NOMO-1 treated with dmso at 0.1 percent for 144 hours (cell line): ENCODE data around the gene CCDC142.
"Not testable (repeated sequence)": the region's sequence is repeated elsewhere in the genome, so short reads cannot be mapped to it uniquely, and the experiment has no call there.

Source experiments
- DNase-seq: peaks from one replicate; lab custom pipeline; 2025; ENCODE audit not compliant: unreplicated experiment; lab: John Stamatoyannopoulos, UW

The CCDC142 gene

DNA sequence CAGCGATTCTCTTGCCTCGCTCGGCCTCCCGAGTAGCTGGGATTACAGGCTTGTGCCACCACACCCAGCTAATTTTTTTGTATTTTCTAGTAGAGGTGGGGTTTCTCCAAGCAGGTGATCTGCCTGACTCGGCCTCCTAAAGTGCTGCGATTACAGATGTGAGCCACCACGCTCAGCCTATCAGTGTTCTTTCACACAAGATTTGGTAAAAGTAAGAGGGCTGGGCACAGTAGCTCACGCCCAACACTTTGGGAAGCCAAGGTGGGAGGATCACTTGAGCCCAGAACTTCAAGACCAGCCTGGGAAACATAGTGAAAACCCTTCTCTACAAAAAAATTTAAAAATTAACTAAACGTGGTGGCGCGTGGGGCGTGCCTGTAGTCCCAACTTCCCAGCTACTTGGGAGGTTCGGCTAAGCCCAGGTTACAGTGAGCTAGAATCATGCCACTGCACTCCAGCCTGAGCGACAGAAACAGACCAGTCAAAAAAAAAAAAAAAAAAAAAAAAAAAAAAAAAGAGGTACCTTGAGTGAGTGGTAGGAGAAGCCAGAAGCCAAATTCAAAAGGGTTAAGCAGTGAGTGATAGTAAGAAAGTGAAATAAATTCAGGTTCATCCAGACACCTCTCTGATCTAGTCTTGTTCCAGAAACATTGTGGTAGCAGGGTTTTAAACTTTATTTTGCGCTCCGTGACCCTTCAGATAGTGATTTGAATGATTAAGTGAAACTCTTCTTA, 11.3 kb downstream of the CCDC142 start:
- no peak for DNase-seq

DNA sequence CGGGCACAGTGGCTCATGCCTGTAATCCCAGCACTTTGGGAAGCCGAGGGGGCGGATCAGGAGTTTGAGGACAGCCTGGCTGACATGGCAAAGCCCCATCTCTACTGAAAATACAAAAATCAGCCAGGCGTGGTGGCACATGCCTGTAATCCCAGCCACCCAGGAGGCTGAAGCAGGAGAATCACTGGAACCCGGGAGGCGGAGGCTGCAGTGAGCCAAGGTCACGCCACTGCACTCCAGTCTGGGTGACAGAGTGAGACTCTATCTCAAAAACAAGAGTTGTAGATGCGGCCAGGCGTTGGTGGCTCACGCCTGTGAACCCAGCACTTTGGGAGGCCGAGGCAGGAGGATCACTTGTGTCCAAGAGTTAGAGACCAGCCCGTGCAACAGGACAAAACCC, 12.1 kb downstream of the CCDC142 start:
- not testable (repeated sequence) for DNase-seq

DNA sequence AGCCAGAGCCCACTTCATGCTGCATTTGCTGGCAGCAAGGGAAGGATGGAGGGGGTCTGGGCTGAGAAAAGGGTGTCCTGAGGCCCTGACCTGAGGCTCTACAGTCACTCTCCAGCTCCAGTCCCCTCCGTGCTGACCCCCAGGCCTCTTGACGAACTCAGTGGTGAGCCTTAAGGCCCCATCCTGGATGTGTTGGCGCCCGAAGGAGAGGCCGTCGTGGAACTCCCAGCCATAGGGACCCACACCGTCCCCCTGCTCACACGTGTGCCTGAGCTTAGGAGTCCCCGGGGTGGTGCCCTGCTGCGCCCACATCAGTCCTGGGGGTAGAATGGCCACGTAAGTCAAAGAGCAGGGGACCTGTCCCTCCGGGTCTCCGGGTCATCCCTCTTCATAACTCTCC, 18.4 kb downstream of the CCDC142 start:
- DNase-seq, result no peak

DNA sequence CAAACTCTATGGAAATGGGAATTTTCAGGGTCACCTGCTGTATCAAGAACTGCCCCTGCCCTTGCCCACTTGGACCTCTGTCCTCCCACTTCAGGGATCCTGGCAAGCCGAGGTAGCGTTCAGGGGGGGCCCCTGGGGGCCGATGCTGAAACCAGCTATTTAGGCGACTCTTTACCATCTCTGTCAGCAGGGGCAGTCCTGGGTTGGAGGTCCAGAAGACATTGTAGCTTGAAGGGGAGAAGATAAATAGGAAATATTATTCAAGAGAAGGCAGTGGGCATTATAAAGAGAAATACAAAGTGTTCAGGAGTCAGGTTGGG, 20.1 kb downstream of the CCDC142 start:
- DNase-seq, result no peak

DNA sequence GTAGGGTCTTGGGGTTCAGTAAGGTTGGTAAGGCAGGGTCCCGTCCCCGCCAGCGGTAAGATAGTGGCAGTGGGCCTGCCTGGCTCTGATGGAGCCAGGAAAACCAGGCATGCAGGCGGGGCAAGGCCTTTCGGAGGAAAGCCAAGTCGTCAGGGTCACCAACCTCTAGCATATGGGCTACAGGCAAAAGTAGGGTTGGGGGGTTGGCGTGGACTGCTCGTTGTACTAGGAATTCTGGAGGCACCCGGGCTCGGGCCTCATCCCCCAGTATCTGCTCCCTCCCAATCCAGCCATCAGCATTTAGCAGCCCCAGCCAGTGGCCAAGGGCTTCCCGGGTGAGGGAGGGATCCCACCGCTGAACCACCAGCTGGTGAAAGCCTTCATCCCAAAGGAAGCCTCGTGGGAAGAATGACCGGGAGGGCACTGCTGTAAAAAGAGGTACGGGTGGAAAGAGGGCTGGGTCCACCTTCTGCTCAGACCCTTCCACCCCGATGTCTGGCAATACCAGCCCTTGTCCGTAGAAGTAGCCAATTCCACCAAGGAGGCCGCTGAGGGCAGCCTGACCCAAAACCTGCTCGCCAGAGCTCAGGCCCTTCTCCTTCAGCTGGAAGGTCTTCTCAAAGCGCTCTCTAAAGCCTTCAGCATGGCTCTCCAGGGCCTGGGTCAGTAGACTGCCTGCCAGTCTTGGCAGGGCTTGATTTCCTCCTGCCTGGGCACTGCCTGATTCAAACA, 20.6 kb downstream of the CCDC142 start:
- DNase-seq, result no peak

DNA sequence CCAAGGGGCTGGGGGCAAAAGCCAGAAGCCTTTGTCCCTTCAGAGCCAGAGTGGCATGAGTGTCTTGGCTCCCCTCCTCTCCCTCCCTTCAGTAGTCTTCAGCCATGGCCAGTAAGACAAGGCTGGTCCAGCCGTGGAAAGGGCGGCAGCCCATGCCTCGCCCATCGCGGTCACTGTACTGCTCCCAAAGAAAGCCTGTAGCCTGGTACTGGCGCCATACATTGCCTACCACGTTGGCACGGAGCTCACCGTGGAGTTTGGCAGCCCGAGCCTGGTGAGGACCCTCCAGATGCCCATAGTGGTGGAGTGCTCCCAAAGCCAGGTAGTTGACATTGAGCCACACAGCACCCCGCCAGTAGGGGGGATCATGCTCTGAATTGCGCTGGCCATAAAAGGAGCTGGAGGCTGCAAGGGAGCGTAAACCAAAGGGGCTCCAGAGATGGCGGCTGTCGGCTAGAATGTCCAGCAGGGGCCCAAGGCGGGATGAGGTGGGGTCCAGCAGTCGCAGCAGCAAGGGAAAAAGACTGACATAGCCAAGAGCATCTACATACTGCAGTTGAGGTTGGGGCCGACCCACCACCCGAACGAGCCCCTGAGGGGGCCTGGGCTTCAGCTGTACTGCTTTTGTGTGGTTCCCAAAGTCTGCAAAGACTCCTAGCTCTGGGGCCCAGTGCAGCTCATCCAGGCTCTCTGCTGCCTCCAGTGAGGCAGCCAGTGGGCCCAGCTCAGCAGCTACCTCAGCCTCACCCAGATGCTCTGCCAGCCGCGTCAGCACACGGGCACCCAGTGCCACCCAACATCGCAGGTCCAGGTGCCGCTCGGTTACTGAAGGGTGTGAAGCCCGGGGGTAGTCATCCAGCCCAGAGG, 21.4 kb downstream of the CCDC142 start:
- no peak for DNase-seq

DNA sequence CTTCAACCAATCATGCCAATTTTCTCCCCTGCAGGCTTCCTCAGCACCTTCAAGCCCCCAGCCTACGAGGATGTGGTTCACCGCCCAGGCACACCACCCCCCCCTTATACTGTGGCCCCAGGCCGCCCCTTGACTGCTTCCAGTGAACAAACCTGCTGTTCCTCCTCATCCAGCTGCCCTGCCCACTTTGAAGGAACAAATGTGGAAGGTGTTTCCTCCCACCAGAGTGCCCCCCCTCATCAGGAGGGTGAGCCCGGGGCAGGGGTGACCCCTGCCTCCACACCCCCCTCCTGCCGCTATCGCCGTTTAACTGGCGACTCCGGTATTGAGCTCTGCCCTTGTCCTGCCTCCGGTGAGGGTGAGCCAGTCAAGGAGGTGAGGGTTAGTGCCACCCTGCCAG, 22.6 kb downstream of the CCDC142 start:
- not testable (repeated sequence) for DNase-seq

DNA sequence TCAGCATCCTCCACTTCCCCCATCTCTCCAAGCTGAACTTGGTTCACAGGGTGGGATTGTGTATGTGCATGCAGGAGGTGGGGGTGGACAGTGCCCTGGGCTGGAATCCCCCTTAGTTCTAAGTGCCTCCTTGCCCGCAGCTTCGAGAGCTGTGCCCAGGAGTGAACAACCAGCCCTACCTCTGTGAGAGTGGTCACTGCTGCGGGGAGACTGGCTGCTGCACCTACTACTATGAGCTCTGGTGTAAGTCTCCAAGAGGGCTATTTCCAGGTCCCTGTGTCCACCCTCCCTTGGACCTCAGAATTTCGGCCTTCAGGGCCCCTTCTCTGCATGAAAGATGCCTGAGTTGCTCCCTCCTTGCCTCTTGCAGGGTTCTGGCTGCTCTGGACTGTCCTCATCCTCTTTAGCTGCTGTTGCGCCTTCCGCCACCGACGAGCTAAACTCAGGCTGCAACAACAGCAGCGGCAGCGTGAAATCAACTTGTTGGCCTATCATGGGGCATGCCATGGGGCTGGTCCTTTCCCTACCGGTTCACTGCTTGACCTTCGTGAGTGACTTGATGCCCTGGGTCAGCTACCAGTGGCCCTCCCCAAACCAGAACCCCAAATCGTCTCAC, 23.2 kb downstream of the CCDC142 start:
- not testable (repeated sequence) for DNase-seq

DNA sequence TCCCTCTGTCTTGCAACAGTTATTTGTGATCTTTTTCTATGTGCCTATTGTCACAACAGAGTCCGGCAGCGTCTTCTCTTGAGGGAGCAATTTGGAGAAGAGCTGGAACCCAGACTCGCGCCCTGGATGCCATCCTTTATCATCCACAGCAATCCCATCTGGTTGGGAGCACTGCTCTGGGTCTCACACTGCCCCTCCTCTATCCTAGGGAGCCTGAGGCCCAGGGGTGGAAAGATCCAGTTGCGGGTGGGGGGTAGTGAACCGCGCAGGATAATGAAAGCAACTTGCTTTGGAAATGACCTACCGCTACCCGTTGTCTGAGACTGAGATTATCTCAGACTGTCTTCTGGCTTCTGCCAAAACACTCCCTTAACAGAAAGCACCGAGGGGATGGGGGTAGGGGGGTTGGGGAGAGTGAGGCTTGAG, 23.8 kb downstream of the CCDC142 start:
- DNase-seq, result no peak

DNA sequence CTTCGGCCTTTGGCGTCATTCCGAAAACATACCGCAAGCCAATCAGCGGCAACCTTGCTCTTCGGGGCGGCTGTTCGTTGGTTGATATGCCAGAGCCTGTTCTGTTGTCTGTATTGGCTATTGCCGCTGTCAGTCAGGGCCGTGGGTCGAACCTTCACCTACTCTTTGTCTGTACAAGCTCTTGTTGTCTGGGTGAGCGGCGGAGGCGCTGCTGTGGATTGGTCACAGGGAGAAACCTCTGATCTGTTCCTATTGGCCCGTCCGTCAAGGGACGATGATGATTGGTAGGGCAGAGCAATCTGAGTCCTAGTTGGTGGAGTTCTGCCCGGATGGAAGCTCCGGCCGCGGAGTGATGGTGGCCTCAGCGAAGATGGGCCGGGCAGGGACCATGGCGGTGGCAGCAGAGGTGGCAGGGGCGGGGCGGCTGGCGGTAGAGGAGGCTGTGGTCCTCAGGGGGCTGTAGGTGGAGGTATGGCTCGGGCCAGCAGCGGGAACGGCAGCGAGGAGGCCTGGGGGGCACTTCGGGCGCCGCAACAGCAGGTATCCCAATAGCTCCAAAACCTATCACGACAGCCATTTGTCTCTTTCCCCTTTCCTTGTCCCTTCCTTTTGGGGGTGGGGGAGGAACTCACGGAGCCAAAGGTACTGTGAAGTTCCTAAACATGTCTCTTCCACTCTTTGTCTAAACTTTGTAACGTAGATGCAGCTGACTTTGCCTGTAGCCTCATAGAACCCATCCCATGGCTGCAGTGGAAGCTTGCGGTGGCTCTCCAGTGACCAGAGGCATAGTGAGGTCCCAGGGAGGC, 24.5 kb downstream of the CCDC142 start, which contains the start of gene WBP1:
WBP1 (plus strand) TSS at position 307 of the 806 bp plus-strand sequence; CDS start at position 472, 165 bp downstream.
- DNase-seq, result peak; percentile 98

DNA sequence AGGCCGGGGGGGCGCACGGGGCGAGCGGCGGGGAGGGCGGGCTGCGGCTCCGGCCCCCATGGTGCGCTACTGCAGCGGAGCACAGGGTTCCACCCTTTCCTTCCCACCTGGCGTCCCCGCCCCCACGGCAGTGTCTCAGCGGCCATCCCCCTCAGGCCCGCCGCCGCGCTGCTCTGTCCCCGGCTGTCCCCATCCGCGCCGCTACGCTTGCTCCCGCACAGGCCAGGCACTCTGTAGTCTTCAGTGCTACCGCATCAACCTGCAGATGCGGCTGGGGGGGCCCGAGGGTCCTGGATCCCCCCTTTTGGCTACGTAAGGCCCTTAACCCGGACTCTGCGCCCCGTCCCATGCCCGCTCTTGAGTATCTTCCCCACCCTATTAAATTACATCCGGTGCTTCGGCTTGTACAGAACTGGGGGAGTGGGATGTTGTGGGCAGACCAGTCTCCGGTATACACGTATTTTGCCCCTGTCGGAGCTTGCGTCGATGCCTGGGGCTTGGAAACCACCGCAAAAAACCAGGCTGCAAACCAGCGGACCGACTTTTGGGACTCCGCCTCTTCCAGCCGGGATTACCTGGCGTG, 25.2 kb downstream of the CCDC142 start:
- no peak for DNase-seq

DNA sequence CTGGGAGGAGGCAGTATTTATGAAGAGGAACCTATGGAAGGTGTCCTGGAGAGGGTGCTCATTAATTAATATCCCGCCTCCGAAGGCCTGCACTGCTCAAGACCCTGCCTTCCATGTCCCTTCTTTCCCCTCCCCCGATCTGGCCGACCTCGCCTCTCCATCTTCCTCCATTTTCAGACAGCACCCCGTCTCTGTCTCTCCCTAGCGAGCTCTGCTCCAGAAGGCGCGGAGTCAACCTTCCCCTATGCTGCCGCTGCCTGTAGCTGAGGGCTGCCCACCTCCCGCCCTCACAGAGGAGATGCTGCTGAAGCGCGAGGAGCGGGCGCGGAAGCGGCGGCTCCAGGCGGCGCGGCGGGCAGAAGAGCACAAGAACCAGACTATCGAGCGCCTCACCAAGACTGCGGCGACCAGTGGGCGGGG, 25.7 kb downstream of the CCDC142 start:
- DNase-seq, result peak; percentile 8

DNA sequence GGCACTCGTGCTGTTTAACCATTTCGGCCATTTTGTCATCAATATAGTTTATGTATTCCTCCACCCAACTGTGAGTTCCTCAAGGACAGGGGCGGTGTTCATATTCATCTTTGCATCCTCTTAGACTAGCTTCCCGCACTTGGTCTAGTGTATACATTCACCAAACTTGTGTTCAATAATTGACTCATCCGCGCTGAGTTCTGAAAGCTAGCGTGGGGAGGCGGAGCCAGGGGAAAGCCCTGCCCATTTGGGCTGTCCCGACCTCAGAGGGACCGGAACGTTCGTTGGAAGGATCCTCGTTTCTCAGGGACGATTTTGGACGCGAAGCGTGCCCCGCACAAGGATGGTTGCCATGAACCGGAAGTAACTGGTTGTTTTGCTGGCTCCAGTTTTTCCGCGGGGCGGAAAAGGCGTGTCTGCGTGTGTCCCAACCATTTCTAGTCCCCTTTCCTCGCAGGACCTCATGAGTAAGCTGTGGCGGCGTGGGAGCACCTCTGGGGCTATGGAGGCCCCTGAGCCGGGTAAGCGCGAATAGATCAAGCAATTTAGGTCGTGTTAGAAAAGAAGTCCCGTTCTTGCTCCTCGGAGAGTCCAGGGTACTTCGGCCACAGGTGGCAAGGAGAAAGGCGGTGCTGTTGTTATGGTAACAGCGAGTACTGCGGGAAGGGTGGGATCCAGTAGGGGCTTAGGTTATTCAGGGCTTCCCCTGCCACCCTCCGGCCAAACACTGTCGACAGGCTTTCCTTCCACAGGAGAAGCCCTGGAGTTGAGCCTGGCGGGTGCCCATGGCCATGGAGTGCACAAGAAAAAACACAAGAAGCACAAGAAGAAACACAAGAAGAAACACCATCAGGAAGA, 27.9 kb downstream of the CCDC142 start, which contains the start of gene INO80B:
INO80B (plus strand) TSS at position 434 of the 858 bp plus-strand sequence; CDS start at position 464, 30 bp downstream.
- DNase-seq, result peak; percentile 97

DNA sequence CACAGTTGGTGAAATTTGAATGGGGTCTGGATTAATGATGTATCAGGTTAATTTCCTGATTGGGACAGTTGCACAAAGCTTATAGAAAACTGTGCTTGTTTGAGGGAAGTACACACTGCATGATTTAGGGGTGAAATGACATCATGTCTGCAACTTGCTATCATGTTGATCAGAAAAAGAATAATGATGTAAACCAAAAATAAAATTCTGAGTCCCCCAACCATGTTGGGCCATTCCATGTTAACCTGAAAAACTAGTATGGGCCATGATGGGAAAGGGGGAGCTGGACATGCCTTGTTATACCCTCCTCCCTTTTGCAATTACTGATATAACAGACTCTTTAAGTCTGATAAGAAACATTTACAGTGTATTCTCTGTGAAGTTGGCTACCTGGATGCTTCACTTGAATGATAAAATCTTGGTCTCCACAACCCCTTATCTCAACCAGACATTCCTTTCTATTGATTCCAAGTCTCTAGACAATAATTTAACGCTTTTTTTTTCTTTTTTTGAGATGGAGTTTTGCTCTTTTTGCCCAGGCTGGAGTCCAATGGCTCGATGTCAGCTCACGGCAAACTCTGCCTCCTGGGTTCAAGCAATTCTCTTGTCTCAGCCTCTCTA, 32.1 kb downstream of the CCDC142 start:
- no peak for DNase-seq

DNA sequence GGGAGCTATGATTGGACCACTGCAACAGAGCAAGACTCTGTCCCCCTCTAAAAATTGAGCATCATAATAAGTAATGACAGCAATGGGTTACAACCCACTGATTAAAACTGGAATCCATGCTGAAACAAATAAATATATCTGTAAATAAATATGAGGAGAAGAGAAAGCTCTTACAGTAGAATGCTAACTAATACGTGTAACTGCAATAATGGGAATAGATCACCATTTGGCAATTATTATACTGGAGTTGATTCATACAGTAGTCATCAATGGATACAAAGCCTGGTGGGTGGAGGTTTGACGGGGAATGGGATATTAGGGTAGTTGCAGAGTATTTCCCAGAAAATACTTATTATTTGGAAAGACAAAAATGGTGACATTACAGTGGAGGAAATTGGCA, 34.0 kb downstream of the CCDC142 start:
- DNase-seq, result no peak

DNA sequence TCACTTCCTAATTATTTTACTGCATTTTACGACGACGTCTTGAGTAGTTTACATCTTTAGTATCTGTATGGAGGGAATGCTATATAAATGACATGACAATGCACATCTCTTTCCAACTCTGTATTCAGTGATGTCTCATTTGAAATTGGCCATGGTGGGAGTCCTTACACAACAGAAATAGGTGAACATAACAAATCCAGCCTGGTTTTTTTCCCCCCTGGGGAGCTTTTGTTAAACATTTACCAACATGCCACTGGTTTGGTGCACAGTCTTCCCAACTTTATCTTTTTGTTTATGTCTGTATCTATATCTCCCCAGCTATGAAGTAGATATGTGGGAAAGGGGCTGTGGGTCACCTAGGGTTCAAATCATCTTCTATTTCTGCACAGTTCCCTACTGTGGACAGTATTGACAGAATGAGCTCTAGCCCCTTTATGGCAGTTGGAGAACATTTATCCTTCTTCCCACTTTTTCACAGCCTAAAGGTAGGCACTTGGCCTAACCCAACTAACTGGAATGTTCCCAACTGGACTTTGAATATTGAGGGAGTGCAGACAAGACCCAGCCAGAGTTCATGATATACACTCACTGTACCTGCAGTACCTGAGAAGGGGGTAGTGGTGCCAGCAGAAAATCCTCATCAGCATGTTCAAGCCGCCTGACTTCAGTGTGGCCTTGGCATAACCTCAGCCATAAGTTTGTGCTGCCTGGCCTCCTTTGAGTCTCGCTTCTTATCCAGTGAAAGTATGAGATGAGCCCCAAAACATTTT, 35.4 kb downstream of the CCDC142 start:
- no peak for DNase-seq

DNA sequence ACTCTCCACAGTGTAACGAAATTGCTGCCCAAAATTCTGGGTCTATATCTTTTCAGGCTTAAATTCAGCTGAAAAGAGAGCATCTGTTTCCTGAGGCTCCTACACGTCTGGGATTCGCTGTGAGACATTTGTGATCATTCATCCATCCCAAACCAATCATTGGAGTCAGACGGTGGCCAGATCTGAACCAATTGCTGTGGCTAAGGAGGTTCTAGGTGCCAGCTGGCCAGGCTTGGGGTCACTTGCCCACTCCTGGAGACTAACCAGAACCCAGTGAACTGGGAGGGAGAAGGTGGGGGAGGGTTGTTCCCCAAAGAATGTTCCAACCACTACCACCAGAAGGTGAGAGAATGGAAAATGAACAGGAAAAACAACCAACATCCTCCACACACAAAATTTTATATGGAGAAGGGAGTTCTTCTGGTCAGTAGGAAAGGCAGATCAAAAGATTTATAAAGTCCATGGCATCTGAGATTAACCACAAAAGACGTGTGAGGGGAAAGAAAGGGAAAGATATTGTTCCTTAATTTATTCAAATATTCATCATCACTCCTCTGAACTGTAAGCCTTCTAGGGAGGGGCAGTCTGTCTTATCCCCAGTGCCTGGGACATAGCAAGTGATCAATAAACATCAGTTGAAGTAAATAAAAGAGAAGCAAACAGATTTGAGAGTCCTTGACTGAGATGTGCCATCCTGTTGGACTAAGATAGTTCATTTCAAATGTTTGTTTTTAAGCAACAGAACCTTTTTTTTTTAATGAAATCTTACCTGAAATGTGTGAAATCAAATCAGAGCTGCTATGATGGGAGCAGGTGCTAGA, 38.1 kb downstream of the CCDC142 start:
- no peak for DNase-seq
